Measurements from ENCODE around the gene CD300E.

CD300E gene

GRCh38 chr17:74561586-74561985, 62.0 kb downstream of the CD300E start:
- H3K4me3 ChIP-seq (replicated peaks; ENCODE audit: low read depth, low read length) = no peak overlapping the region
- H3K36me3 ChIP-seq (ENCODE audit: control insufficient read depth, insufficient read depth, low read length) = no peaks in the 10 kb centered on the region
- TF ChIP-seq CTCF (IDR thresholded peaks at IDR 0.05; ENCODE audit: insufficient read depth, low read length, poor library complexity, severe bottlenecking) = no peak
- peaks cover 2% of the 10 kb centered on the region for H3K27me3 ChIP-seq (replicated peaks; ENCODE audit: control insufficient read depth, insufficient read depth, low read length)
- no peak for DNase-seq (ENCODE audit: extremely low read depth, insufficient read length)
